Measurements from ENCODE around the gene KCNH6.

DNA sequence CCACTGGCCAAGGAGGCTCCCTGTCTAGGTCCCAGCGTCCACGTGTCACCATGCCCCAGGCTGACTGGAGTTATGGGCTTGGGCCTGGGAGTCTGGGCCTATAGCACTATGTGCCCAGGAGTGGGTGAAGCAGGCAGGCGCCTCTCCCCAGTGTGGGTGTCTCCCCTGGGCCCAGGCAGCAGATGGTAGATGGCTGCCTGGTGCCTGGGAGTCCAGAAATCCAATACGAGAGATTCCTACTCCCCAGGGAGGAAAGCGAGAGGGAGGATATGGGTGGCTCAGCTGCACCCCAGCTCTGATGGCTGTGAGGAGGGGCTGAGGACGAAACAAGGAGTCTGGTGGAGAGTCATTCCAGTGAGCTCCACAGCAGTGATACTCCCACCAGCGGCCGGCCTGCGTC, 5.0 kb downstream of the KCNH6 start:
- TF ChIP-seq CTCF (IDR thresholded peaks at IDR 0.05) (no peak), POLR2AphosphoS5 (IDR thresholded peaks at IDR 0.05) (no peak)

Data from esophagus muscularis mucosa (tissue), 3 donors.